IPS DF 19.7 (cell line): ENCODE measurements around the gene MFAP5.

Experiments
- DNase-seq: peaks from one replicate; pipeline ENCODE4 v3.0.0-alpha.2; 2013; ENCODE audit warnings: low read depth, low spot score

Gene MFAP5

GRCh38 chr12:8662593-8662992, at the start of gene MFAP5:
Gene MFAP5 (minus strand): TSS chr12:8662826. CDS start chr12:8662104, 722 bp downstream.
- DNase-seq = no peak

DNA sequence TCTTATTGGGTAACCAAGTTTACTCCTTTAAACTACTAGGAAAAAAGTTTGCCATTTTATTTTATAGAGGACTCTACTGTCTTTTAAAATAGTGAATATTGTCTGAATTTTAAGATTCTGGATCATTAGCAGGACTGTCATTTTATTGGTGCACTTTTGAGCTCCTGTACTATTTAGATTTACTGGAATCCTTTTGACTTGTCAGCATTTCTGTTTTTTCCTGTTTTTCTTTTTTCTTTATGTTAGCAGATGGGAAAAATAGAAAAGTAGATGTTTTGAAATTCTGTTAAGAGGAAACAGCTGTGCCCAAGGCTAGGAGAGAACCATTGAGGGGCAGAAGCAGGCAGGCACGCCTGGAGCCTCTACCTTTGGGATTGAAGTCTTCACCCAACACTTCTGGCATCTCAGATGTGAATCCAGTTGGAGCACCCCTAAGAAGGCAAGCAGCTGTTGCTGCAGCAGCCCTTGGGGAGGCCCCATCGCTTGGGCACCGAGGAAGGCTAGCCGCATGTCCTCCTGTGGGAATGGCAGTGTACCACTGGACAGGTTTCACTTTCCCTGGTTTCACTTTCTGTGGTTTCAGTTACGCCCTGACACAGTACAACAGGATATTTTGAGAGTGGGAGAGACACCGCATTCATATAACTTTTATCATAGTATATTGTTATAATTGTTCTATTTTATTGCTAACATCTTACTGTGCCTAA, 46.7 kb upstream of the MFAP5 start:
- DNase-seq = no peak

- no peak for DNase-seq
These were observed 39.5 kb upstream of the MFAP5 start for GRCh38 chr12:8702159-8702558.

DNA sequence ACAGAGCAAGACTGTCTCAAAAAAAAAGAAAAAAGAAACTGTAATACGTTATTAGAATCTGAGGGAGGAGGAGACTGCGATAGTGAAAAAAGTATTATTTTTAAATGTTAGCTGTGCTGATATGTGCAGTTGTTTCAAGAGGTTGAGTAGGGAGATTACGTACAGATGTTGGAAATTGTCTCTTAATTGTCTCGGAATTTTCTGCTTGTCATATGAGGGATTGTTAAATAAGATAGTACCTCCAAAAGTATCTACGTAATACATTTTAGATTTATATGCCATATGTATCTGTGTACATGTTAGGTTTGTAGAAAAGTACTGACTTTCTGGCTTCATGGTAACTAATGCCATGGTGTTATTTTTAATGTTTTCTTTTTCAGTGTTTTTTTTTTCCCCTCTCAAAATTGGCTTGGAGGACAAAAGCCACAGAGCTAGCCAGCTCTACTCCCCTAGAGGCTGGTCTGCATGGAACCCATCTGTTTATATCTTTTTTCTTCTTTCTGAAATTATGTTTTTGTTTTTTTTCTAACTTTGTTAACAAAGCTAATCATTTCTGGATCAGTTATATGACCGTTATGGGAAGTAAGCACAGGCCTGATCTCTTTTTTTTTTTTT, 38.5 kb upstream of the MFAP5 start:
- no peak for DNase-seq

DNA sequence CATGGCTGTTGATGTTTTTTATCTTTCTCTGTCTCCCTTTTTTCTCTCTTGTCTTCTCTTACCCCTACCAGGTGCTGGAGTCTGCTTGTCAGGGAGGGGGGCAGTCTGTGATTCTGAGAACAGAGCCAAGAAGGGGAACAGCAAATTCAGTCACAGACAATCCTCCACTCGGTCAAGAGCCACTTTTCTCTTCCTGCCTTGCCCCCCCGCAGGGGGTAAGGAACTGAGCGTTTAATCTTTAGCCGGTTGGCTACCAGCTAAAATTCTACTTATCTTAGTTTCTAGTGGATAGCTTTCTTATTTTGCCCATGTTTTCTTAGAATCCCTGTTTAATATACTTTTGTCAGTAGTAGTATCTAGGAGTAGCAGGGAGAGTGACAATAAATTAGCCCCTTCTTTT, 37.1 kb upstream of the MFAP5 start:
- DNase-seq = no peak

- no peak for DNase-seq
These were observed 36.3 kb upstream of the MFAP5 start for GRCh38 chr12:8698879-8699278.

DNA sequence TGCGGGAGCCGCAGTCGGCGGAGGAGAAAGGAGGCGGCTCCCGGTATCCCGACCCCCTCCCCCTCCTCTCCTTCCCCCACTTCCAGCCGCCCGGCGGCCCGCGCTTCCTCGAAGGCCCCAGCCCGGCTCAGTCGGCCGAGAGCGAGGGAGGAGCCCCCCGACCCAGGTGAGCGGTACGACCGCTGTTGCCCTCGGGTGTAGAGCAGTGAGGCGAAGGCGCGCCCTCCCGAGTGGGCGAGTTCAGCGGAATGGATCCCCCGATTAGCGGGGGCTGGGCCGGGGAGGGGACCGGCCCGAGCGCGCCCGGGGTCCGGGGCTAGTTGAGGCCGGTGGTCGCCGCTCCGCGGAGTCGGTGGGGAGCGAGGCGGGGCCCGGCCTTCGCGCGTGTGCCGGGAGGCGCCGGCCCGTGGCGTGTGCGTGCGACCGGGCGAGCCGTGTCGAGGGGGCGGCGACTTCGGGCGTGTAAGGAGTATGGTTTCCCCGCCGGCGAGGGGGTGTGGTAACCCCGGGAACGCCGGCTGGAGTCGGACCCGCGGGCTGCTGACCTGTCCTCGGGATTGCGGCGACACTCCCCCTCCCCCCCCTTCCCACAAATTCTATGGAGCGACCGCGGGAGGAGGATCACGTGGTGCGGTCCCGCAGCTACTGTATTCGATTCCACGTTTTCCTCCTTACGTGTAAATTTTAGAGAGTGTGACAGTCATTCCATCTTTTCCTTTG, 35.7 kb upstream of the MFAP5 start:
- DNase-seq = no peak

- DNase-seq = no peak
These were observed 35.0 kb upstream of the MFAP5 start, which contains the start of gene RIMKLB for GRCh38 chr12:8697476-8698131. Gene RIMKLB (plus strand): TSS chr12:8697991. CDS start chr12:8713867, 15,876 bp downstream.

- DNase-seq = no peak
These were observed 34.5 kb upstream of the MFAP5 start for GRCh38 chr12:8697120-8697475.

DNA sequence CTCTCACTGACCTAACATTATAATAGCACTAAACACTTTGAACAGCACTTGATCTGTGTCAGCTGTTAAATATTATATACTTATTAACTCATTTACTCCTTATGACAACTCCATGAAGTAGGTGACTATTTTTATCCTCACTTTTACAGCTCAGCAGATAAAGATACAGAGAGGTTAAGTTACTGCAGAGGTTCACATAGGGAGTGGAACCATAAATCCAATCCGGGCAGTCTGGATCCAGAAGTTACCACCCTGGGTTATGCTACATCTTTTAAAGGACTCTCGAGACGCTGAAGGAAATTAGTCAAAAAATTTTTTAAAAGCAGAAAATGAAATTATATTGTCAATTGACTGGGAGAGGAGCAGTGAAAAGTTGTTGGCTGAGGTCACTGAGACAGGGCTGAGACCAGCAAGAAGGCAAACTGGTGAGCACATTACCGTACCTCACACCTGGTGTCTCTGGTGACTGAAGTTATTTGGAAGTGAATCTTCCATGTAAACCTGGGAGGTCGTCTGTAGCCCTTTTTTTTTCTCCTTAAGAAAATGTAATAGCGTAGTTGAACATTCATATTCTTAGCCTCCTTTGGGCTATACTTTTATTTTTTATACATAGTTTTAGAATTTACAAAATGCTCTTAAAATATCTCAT, 33.9 kb upstream of the MFAP5 start:
- no peak for DNase-seq

- DNase-seq = no peak
These were observed 32.5 kb upstream of the MFAP5 start for GRCh38 chr12:8695116-8695515.

- DNase-seq = no peak
These were observed 29.9 kb upstream of the MFAP5 start for GRCh38 chr12:8692573-8692972.

- DNase-seq = no peak
These were observed 27.1 kb upstream of the MFAP5 start for GRCh38 chr12:8689681-8690080.

DNA sequence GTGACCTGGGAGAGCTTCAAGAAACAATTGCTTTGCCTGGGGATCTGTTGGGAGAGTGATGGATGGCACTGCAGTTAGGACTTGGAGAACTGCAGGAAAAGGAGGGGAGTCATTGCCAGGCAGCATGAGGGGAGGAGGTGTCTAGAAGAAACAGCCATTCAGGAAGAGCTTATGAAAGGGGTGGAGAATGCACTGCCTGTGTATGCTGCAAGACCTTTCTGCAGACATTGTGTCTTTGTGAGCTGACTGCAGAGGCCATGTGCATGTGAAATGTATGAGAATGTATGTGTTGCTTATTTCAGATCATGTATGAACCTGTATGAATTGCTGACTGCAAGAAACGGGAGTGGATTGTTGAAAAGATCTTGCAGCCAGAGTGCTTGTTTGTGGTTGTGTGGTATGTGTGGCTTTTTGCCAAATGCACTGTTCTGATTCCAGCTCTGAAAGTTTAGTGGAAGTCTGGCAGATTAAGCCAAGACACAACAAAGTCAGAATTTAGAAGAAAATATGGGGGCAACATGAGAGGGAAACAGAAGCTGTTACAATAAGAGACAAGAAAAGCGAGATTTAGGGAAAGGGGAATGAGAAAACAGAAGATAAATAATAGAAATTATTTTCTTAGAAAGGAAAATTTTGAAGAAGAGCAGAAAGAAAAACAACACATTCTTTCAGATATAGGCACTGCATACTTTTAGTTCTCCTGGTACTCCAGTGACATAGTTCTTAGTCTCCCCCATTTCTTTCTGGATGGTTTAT, 25.4 kb upstream of the MFAP5 start:
- DNase-seq = no peak

DNA sequence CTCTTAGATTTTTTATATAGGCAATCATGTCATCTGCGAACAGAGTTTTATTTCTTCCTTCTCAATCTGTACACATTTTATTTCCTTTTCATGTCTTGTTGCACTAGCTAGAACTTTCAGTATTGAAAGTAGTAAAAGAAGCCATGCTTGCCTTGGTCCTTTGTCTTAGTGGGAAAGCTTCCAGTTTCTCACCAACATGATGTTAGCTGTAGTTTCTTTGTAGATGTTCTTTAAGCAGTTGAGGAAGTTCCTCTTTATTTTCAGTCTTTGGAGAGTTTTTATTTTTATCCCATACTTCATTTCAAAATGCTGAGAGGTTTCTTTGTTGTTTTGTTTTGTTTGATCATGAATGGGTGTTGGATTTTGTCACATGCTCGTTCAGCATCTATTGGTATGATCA, 22.4 kb upstream of the MFAP5 start:
- no peak for DNase-seq

DNA sequence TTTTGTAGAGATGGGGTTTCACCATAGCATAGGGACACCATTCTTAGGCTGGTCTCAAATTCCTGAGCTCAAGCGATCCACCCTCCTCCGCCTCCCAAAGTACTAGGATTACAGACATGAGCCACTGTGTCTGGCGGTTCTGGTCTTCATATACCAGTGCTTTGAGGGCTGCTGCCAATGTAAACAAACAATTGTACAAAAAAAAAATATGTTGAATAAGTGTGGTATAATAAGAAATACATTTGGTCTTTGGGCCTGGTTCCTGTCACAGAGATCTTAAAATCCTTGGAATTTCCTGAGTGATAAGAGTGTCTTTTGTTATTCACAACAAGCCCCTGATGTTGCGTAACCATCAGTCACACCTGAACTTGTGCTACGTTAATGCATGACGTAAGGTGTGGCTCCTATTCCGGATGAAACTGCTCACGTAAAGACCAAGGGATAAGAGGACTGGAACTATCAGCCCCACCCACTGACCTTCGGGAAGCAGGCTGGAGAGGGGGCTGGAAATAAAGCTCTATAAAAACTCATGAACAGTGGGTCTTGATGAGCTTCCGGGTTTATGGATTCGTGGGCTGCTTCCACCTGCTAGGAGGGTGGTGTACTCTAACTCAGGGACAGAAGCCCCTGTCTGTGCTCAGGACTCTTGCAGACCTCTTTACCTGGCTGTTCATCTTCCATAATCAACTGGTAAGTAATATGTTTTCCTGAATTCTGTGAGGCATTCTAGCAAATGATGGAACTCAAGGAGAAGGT, 18.7 kb upstream of the MFAP5 start:
- no peak for DNase-seq

DNA sequence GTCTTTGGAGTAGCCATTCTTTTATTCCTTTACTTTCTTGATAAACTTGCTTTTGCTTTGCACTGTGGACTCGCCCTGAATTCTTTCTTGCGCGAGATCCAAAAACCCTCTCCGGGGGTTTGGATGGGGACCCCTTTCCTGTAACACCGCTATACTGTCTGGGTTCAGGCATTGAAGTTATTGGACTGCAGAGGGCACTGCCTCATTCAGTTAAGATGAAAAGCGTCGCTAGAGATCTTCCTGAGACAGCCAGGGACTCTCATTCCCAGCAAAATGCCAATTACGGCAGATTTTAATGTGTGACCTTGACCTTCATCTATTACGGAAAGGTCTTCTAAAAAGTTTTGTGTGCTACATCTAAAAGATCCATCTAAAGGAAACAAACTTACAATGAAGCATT, 17.9 kb upstream of the MFAP5 start:
- DNase-seq = no peak

DNA sequence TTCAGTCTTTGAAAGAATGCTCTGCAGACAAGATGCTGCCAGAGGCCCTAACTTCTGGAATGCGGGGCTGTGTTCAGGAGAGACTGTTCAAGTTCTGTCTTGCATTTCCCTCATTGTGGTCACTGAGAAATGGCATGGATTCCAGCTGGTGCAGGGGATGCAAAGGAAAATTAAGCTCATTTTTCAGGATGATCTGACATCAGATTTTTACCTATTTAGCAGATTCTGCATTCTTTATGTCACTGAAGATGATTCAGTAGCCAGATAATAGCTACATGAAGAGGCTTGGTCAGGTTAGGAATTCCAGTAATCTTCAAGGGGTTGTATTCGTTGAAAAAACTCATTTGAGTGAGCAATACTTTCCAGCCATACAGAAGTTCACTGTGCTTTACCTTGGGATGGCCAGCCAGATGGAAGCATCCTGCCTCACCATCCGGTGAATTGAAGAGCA, 16.1 kb upstream of the MFAP5 start:
- DNase-seq = no peak

GRCh38 chr12:8677362-8677761, 14.7 kb upstream of the MFAP5 start:
- DNase-seq = no peak

DNA sequence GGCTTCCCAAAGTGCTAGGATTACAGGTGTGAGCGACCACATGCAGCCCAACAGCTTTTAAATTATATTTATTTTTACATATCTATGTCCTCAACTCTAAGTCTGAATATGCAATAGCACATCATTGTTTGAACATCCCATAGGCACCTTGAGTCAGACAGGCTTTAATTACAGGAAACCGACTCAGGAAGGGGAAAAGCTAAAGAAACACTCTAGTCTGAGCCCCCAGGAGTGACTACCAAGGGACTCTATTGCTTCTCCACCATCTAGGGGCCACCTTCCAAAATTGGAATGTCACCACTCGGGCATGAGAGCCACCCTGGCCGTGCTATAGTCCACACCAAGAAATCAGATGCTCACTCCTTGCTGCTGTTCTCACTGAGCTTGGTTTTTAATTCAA, 14.0 kb upstream of the MFAP5 start:
- DNase-seq = no peak
